Middle frontal gyrus (tissue), 1 donor: ENCODE results near the gene LRRC8D.
"Not testable (repeated sequence)": the region's sequence is repeated elsewhere in the genome, so short reads cannot be mapped to it uniquely, and the experiment has no call there.

Experiments used
- DNase-seq: peaks from one replicate; pipeline ENCODE4 v3.0.0-alpha.2; 2015; ENCODE audit warnings: low spot score; ENCODE audit errors: extremely low spot score

LRRC8D gene

GRCh38 chr1:89911191-89911991 is 90.6 kb downstream of the LRRC8D start:
- no peak for DNase-seq

- no peak for DNase-seq
These were observed 91.2 kb downstream of the LRRC8D start for GRCh38 chr1:89912073-89912472.

- DNase-seq = no peak
These were observed 92.7 kb downstream of the LRRC8D start for GRCh38 chr1:89913353-89914095.

- no peak for DNase-seq
These were observed 96.5 kb downstream of the LRRC8D start for GRCh38 chr1:89917353-89917752.

GRCh38 chr1:89918127-89918793 is 97.4 kb downstream of the LRRC8D start:
- DNase-seq = no peak

GRCh38 chr1:89918794-89919155 is 97.9 kb downstream of the LRRC8D start:
- DNase-seq = no peak

- DNase-seq = no peak
These were observed 98.3 kb downstream of the LRRC8D start for GRCh38 chr1:89919174-89919573.

- no peak for DNase-seq
These were observed 102.1 kb downstream of the LRRC8D start for GRCh38 chr1:89922911-89923310.

GRCh38 chr1:89923517-89923916 is 102.7 kb downstream of the LRRC8D start:
- DNase-seq = no peak

- DNase-seq = not testable (repeated sequence)
These were observed 103.2 kb downstream of the LRRC8D start for GRCh38 chr1:89924075-89924474.

GRCh38 chr1:89927049-89927448 is 106.2 kb downstream of the LRRC8D start:
- no peak for DNase-seq

- DNase-seq = no peak
These were observed 106.6 kb downstream of the LRRC8D start for GRCh38 chr1:89927478-89927877.

- no peak for DNase-seq
These were observed 107.7 kb downstream of the LRRC8D start for GRCh38 chr1:89928506-89928905.

GRCh38 chr1:89929467-89930063 is 108.7 kb downstream of the LRRC8D start:
- no peak for DNase-seq

- no peak for DNase-seq
These were observed 109.7 kb downstream of the LRRC8D start for GRCh38 chr1:89930579-89930978.

- no peak for DNase-seq
These were observed 111.1 kb downstream of the LRRC8D start for GRCh38 chr1:89931964-89932363.

- DNase-seq = no peak
These were observed 111.9 kb downstream of the LRRC8D start for GRCh38 chr1:89932598-89933364.

- no peak for DNase-seq
These were observed 113.6 kb downstream of the LRRC8D start for GRCh38 chr1:89934461-89934860.

GRCh38 chr1:89935235-89935634 is 114.4 kb downstream of the LRRC8D start:
- no peak for DNase-seq

GRCh38 chr1:89936694-89937093 is 115.9 kb downstream of the LRRC8D start:
- DNase-seq = no peak
